ENCODE measurements around the gene TLR1.
"Not testable (repeated sequence)": the region's sequence is repeated elsewhere in the genome, so short reads cannot be mapped to it uniquely, and the experiment has no call there.

TLR1 gene

GRCh38 chr4:38804654-38805295 is at the start of gene TLR1:
Gene TLR1 (minus strand): TSS chr4:38804791. CDS start chr4:38798831, 5,960 bp downstream.
- DNase-seq (ENCODE audit: low read depth), result no peak

- no peak for DNase-seq (ENCODE audit: low read depth)
These were observed 41.4 kb upstream of the TLR1 start for GRCh38 chr4:38846015-38846414.

GRCh38 chr4:38842994-38843393 is 38.4 kb upstream of the TLR1 start:
- DNase-seq (ENCODE audit: low read depth), result no peak

GRCh38 chr4:38837849-38838248 is 33.3 kb upstream of the TLR1 start:
- no peak for DNase-seq (ENCODE audit: low read depth)

GRCh38 chr4:38837334-38837733 is 32.7 kb upstream of the TLR1 start:
- DNase-seq (ENCODE audit: low read depth), result no peak

GRCh38 chr4:38834570-38834969 is 30.0 kb upstream of the TLR1 start:
- DNase-seq (ENCODE audit: low read depth), result no peak

- DNase-seq (ENCODE audit: low read depth), result no peak
These were observed 28.3 kb upstream of the TLR1 start for GRCh38 chr4:38832624-38833528.

GRCh38 chr4:38832206-38832605 is 27.6 kb upstream of the TLR1 start:
- no peak for DNase-seq (ENCODE audit: low read depth)

- no peak for DNase-seq (ENCODE audit: low read depth)
These were observed 27.1 kb upstream of the TLR1 start for GRCh38 chr4:38831653-38832052.

- DNase-seq (ENCODE audit: low read depth), result no peak
These were observed 24.6 kb upstream of the TLR1 start for GRCh38 chr4:38829237-38829636.

GRCh38 chr4:38823766-38824165 is 19.2 kb upstream of the TLR1 start:
- DNase-seq (ENCODE audit: low read depth), result no peak

GRCh38 chr4:38822748-38823303 is 18.2 kb upstream of the TLR1 start:
- no peak for DNase-seq (ENCODE audit: low read depth)

- DNase-seq (ENCODE audit: low read depth), result no peak
These were observed 17.1 kb upstream of the TLR1 start for GRCh38 chr4:38821739-38822138.

- DNase-seq (ENCODE audit: low read depth), result no peak
These were observed 15.9 kb upstream of the TLR1 start for GRCh38 chr4:38820329-38821061.

- no peak for DNase-seq (ENCODE audit: low read depth)
These were observed 15.0 kb upstream of the TLR1 start for GRCh38 chr4:38819569-38819968.

GRCh38 chr4:38818441-38818976 is 13.9 kb upstream of the TLR1 start:
- DNase-seq (ENCODE audit: low read depth), result no peak

GRCh38 chr4:38815885-38816782 is 11.5 kb upstream of the TLR1 start:
- no peak for DNase-seq (ENCODE audit: low read depth)

- DNase-seq (ENCODE audit: low read depth), result no peak
These were observed 9.8 kb upstream of the TLR1 start for GRCh38 chr4:38814386-38814785.

- DNase-seq (ENCODE audit: low read depth), result no peak
These were observed 6.7 kb upstream of the TLR1 start for GRCh38 chr4:38811297-38811696.

GRCh38 chr4:38807462-38807861 is 2.9 kb upstream of the TLR1 start:
- not testable (repeated sequence) for DNase-seq (ENCODE audit: low read depth)

- DNase-seq (ENCODE audit: low read depth), result not testable (repeated sequence)
These were observed 1.7 kb upstream of the TLR1 start for GRCh38 chr4:38806251-38806650.

Data from stimulated activated CD8-positive, alpha-beta memory T cell treated with anti-CD3 and anti-CD28 coated beads, Interleukin-15, amount 100 ng/mL, for 1 hour (primary cell).